Inflammatory macrophage treated with lipopolysaccharide for 4 hours (primary cell): ENCODE measurements around the gene NPEPL1.
"Not testable (repeated sequence)": the region's sequence is repeated elsewhere in the genome, so short reads cannot be mapped to it uniquely, and the experiment has no call there.

Experiments used
- DNase-seq: peaks from one replicate; pipeline ENCODE4 v3.0.0-alpha.2; 2020

The NPEPL1 gene

DNA sequence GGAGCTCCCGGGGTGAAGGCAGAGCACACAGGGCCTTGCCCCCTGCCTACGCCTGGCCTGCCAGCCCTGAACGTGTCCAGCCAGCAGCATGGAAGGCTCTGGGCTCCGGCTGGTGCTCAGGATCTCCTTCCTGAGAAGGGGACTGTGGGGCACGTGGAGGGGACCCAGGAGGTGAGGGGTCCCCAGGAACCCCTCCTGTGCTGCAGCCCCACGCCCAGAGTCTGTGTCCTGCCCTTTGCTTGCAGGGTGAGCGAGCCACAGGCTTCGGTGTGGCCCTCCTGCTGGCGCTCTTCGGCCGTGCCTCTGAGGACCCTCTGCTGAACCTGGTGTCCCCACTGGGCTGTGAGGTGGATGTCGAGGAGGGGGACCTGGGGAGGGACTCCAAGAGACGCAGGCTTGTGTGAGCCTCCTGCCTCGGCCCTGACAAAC lies 22.3 kb downstream of the NPEPL1 start:
- DNase-seq = no peak

DNA sequence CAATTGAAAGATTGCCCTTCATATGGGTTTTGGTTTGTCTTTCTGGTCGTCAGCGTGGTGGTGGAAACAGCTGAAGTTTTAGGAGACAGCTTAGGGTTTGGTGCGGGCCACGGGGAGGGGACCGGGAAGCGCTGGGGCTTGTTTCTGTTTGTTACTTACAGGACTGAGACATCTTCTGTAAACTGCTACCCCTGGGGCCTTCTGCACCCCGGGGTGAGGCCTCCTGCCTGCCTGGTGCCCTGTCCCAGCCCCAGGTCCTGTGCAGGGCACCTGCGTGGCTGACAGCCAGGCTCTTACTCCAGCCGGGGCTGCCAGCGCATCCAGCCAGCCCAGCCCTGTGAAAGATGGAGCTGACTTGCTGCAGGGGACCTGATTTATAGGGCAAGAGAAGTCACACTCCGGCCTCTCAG lies 22.8 kb downstream of the NPEPL1 start:
- DNase-seq = no peak

- DNase-seq = no peak
Measured at GRCh38 chr20:58715801-58716475, 23.3 kb downstream of the NPEPL1 start.

GRCh38 chr20:58716476-58717277 lies 24.1 kb downstream of the NPEPL1 start:
- no peak for DNase-seq

DNA sequence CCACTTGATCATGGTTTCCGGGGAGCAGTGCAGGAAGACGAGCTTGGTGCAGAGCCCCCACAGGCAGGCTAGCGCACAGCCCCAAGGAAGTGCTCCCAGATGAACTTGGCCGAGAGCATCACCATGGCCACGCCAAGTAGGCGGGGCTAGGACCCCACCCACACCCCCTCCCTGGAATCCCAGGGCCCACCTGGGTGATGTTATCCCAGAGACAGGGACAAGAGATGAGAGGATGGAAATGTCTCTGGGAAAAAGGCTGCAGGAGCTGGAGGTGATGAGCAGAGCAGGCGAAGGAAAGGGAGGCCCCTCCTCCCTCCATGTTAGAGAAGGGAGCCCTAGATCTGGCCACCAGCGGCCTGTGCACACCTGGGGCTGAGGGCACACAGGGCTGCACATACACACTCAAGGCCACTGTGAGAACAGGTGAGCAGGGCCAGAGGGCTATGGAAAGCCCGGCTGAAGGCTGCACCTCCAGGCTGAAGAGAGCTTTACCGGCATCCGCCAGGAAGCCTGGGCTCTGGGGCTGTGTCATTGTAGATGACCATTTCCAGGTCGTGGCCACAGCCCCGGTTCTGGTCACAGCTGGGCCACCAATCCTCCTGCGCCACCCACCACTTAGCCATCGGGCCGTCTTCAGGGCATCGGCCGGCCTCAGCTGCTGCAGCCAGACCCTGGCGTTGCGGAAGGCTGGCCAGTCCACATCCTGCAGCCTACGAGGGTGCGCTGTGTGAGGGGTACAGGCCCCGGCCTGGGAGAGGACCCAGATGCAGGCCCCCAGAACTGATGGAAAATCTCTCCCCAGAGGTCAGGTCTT lies 24.9 kb downstream of the NPEPL1 start:
- DNase-seq = no peak

DNA sequence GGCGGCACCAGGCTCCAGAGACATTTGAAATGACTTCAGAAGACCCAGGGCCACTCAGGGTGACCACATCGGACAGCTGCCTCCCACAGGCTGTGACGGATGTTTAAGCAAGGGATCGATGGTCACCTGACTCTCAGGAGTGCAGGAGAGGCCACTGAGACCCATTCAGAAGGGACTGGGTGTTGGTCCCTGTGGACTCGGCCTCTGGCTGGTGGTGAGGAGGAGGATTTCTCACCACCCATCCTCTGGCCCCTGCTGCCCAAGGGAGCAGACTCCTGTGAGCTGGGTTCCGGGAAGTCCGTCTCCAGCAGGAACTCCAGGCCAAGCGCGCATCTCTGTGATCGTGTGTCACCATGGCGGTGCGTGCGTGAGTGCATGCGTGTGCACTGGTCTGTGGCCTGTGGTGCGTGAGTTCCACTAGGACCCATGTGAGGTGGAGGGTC lies 25.5 kb downstream of the NPEPL1 start:
- no peak for DNase-seq

- DNase-seq = no peak
Measured at GRCh38 chr20:58718729-58719128, 26.1 kb downstream of the NPEPL1 start.

DNA sequence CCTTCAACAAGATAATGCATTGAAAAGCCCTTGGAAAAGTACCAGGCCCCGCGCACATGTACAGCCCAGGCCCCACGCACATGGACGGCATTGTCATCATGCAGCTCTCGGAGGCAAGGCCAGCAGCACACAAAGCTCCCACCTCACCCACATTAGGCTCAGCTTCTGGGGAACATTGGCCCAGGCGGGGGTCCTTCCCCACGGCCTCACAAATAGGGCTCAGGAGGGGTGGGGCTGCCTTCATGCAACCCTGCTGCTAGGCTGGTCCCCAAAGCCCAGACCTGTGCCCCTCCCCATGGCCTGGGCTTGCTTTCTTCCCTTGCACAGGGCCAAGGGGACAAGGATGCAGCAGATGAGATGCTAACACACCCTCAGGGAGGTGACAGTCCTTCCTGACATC lies 26.7 kb downstream of the NPEPL1 start:
- no peak for DNase-seq

DNA sequence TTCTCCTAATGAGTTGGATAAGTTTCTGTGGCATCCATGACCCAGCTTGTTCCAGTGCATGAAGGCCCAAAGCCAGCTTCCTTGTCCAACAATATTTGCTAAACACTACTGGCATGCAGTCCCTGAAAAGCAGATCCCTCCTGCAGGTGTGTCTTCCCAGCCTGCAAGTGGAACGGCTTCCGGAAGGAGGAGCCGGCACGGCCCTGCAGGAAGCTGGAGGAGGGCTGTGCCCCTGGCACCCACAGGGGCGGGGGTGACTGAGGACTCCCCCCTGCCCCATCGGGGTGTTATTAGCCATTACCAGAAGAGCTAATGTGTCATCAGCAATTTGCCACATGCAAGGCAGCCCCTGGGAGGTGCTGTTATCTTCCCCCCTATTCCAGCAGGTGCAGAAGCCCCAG lies 27.4 kb downstream of the NPEPL1 start:
- no peak for DNase-seq

DNA sequence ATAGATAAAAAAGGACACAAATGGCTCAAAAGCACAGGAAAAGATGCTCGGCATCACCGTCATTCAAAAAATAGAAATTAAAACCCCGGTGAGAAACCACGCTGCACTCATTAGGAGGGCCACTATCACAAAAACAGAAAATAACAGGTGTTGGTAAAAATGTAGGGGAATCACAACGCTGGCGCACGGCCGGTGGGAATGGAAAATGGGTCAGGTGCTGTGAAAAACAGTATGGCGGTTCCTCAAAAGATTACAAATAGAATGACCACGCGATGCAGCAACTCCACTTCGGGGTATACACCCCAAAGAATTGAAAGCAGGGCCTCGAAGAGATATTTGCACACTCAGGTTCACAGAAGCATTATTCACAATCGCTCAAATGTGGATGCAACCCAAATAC lies 28.3 kb downstream of the NPEPL1 start:
- DNase-seq = no peak

GRCh38 chr20:58721951-58722778 lies 29.6 kb downstream of the NPEPL1 start:
- peak; percentile 22 for DNase-seq

GRCh38 chr20:58722877-58723627 lies 30.5 kb downstream of the NPEPL1 start:
- DNase-seq = no peak

DNA sequence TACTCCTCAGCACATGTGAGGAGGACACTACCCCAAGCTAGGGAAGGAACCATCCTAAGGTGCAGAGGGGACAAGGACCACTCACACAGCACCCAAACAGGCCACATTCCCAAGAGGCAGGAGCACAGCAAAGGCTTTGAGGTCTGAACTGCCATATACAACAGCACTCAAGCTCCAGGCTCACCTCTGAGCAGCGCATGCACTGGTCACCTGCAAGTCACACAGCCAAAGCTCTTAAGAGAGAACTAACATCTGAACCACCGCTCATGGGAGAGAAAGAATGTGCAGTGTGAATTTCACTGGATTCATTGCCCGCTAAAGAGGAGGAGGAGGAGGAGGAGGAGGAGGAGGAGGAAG lies 31.0 kb downstream of the NPEPL1 start:
- no peak for DNase-seq

DNA sequence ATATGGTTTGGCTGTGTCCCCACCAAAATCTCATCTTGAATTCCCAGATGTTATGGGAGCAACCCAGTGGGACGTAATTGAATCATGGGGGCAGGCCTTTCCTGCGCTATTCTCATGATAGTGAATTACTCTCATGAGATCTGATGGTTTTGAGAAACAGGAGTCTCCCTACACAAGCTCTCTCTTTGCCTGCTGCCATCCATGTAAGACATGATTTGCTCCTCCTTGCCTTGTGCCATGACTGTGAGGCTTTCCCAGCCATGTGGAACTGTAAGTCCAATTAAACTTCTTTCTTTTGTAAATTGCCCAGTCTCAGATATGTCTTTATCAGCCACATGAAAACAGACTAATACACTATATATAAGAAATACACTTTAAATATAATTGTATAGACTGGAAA lies 33.6 kb downstream of the NPEPL1 start:
- DNase-seq = not testable (repeated sequence)

DNA sequence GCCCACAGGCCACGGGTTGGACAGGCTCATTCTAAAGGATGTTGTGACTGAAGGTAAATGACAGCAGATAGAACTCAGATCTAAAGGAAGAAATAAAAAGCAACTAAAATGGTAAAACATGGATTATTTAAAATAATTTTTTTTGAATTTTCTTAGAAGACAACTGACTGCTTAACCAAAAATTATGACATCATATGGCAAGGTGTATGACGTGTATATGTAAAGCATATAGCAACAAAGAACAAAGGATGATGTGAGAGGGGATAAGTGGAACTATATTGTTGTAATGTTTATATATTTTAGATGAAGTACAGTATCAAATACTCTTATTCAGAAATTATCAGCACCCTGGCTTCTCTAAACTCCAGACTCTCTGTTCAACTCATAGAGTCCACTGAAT lies 38.6 kb downstream of the NPEPL1 start:
- DNase-seq = no peak

- DNase-seq = no peak
Measured at GRCh38 chr20:58737198-58737597, 44.6 kb downstream of the NPEPL1 start.

DNA sequence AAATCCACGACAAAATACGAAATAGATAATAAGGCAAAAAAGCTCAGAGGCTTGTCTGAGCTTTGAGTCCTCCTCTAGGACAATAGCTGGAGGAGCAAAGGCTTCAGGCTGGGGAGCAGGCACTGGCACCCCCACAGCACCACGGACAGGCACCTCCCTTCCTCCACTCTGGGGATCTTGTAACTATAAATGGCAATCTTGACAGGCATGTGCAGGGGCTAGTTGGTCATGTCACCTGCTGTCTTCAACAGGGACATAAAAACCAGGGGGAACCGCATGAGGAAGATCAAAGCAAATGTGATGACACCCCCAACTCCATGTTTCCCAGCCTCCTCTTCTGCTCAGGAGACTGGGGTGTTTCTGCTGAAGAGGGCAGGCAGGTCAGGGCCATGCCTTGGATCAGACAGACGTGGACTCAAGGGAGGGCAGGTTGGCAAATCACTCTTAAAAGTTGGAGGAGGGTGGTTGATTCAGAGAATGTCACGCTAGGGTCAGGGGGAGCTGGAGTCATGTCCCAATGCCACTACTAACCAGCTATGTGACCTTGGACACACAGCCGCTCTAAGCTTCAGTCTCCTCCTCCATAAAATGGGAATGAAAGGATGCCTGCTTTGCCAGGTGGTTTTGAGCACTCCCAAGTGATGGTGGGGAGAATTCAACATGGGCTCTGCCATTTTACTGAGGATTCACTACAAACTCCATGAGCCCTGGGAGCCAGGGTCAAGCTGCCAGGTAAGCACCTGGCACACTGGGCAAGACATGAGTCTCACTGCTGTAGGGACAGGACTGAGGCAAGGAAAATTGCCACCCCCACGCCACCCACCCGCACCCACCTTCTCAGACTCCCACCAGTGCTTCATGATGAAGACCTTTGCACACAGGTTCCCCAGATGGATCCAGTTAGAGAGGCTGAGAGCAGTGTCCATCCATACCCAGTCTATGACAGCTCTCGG lies 48.0 kb downstream of the NPEPL1 start:
- DNase-seq = no peak

DNA sequence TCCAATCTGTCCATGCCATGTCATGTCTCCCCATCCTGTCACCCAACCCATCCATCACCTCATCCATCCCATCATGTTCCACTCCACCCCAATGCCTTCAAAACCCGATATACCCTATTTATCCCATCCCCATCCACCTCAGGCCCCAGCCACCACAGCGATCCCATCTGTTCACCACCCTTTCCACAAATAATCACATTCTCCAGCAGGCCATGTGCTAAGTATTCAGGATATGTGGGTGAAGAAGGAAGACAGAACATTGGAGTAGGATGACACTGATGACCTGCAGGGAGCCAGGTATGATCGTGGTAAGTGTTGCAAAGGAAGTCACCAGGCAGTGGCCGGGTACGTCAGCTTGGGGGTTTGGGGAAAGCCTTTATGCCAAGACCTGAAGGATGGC lies 48.8 kb downstream of the NPEPL1 start:
- no peak for DNase-seq

- no peak for DNase-seq
Measured at GRCh38 chr20:58742668-58743566, 50.3 kb downstream of the NPEPL1 start.
